ENCODE data around the gene ITPKA. TPM values are rescaled to one million over a fixed set of nuclear protein-coding genes. Genes with fewer than 3 reads are reported as not detected.

Gene ITPKA
- total RNA-seq, 1 experiment from 2014 or later, result not detected

DNA sequence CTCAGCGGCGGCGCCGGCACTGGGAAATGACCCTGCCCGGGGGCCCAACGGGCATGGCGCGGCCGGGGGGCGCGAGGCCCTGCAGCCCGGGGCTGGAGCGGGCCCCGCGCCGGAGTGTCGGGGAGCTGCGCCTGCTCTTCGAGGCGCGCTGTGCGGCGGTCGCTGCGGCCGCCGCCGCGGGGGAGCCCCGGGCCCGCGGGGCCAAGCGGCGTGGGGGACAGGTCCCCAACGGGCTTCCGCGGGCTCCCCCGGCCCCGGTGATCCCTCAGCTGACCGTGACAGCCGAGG, 172 bp downstream of the ITPKA start:
- H3K4me2 ChIP-seq (ENCODE audit: low read depth, low read length, poor library complexity, severe bottlenecking), result peak overlapping the region; percentile 58
- no peaks in the 10 kb centered on the region for H3K9me3 ChIP-seq (ENCODE audit: low read length)
- H3K9me2 ChIP-seq (replicated peaks; ENCODE audit: insufficient read depth, low read length), result no peaks in the 10 kb centered on the region
- no peaks in the 10 kb centered on the region for H3K36me3 ChIP-seq (ENCODE audit: insufficient read depth, low read length)
- H3K9ac ChIP-seq (ENCODE audit: low read length), result peak overlapping the region; percentile 73; the same call in 1 of the 2 replicates
- no peaks in the 10 kb centered on the region for H3K27me3 ChIP-seq (ENCODE audit: low read length)
- DNase-seq, result no peak
- H3K27ac ChIP-seq (ENCODE audit: low read length), result no peak overlapping the region
- H2AFZ ChIP-seq (ENCODE audit: low read length), result no peak overlapping the region
- peaks cover 7% of the 10 kb centered on the region; the same call in 1 of the 2 replicates for H4K20me1 ChIP-seq (ENCODE audit: insufficient read depth, low read depth, low read length)
- H3K4me1 ChIP-seq (ENCODE audit: low read length), result peaks cover 24% of the 10 kb centered on the region
- H3K79me2 ChIP-seq (ENCODE audit: low read length), result no peaks in the 10 kb centered on the region
- H3K4me3 ChIP-seq (ENCODE audit: low read length), result peak overlapping the region; percentile 79

DNA sequence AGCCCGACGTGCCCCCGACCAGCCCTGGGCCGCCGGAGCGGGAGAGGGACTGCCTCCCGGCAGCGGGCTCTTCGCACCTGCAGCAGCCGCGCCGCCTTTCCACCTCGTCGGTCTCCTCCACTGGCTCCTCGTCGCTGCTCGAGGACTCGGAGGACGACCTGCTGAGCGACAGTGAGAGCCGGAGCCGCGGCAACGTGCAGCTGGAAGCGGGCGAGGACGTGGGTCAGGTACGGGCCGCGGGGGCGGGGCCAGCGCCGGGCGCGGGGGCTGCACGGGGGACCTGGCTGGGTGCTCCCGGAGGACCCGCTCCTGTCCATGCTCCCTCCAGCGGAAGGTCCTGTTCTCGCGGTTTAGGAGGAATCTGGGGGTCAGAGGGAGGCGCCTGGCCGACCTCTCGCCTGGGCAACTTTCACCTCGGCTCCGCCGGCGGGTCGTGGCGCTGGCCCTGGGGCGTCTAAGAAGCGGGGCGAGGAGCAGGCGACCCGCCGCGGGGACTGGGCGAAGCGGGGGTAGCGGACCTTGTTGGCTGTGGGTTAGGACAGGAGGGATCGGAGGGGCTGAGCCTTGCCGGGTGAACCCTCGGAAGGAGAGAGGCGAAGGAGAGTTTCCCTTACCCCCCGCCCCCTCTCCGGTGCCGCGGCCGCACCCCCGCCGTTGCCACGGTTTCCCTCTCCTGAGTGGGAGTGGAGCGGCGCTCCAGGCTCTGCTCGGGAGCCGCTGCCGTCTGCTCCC, 682 bp downstream of the ITPKA start:
- no peaks in the 10 kb centered on the region for H3K9me2 ChIP-seq (replicated peaks; ENCODE audit: insufficient read depth, low read length)
- DNase-seq, result no peak
- peak overlapping the region; percentile 79 for H3K4me3 ChIP-seq (ENCODE audit: low read length)
- no peaks in the 10 kb centered on the region for H3K36me3 ChIP-seq (ENCODE audit: insufficient read depth, low read length)
- H3K4me1 ChIP-seq (ENCODE audit: low read length), result peaks cover 29% of the 10 kb centered on the region
- no peaks in the 10 kb centered on the region for H3K9me3 ChIP-seq (ENCODE audit: low read length)
- H4K20me1 ChIP-seq (ENCODE audit: insufficient read depth, low read depth, low read length), result peaks cover 7% of the 10 kb centered on the region; the same call in 1 of the 2 replicates
- no peak overlapping the region for H3K27ac ChIP-seq (ENCODE audit: low read length)
- H2AFZ ChIP-seq (ENCODE audit: low read length), result no peak overlapping the region
- peak overlapping the region; percentile 73; the same call in 1 of the 2 replicates for H3K9ac ChIP-seq (ENCODE audit: low read length)
- H3K4me2 ChIP-seq (ENCODE audit: low read depth, low read length, poor library complexity, severe bottlenecking), result peak overlapping the region; percentile 58
- H3K27me3 ChIP-seq (ENCODE audit: low read length), result no peaks in the 10 kb centered on the region
- H3K79me2 ChIP-seq (ENCODE audit: low read length), result no peaks in the 10 kb centered on the region

- H3K4me3 ChIP-seq (ENCODE audit: low read length), result no peak overlapping the region
- no peak overlapping the region for H3K9ac ChIP-seq (ENCODE audit: low read length)
Measured at GRCh38 chr15:41494922-41495735, 1.5 kb downstream of the ITPKA start.

DNA sequence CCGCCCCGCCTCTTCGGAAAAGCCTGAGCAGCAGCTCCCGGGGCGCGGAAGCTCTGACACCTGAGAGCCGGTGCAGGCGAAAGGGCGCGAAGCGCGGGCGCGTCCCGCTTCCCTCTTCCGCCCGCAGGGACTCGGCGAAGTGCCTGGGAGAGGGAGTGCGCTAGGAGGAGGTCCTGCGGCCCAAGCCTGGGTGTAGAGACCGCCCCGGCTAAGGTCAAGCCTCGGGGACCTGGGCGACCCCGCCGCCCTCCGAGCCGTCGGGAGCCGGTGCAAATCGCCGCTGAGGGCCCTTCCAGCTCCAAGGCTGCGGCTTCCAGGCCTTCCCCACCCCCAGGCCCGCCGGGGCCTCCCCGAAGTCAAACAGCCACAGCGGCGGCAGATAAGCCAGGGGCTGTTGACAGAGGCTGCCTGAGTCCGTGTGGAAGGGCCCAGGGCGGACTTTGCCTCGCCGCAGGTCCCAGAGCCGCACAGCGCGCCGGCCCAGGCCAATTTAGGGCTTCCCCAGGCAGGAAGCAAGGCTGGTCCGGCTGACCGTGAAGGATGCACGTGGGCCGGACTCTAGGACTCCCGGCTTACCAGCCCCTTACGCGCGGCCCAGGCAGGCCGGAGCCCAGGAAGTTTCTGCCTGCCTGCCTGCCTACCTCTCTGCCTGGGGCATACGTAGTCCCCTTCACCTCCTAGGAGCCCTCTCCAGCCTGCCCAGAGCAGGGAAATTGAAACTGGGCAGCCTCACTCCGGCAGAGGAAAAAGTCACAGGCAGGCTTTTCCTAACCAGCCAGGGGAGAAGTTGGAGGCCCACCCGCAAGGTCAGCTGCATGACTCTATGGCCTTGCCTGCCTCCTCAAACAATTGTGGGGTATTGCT, 2.3 kb downstream of the ITPKA start:
- H3K27me3 ChIP-seq (ENCODE audit: low read length), result no peaks in the 10 kb centered on the region
- DNase-seq, result no peak
- H3K9me3 ChIP-seq (ENCODE audit: low read length), result no peaks in the 10 kb centered on the region
- no peak overlapping the region for H3K4me3 ChIP-seq (ENCODE audit: low read length)
- H4K20me1 ChIP-seq (ENCODE audit: insufficient read depth, low read depth, low read length), result peaks cover 7% of the 10 kb centered on the region; the same call in 1 of the 2 replicates
- no peaks in the 10 kb centered on the region for H3K9me2 ChIP-seq (replicated peaks; ENCODE audit: insufficient read depth, low read length)
- H2AFZ ChIP-seq (ENCODE audit: low read length), result no peak overlapping the region
- H3K36me3 ChIP-seq (ENCODE audit: insufficient read depth, low read length), result no peaks in the 10 kb centered on the region
- peaks cover 32% of the 10 kb centered on the region for H3K4me1 ChIP-seq (ENCODE audit: low read length)
- H3K79me2 ChIP-seq (ENCODE audit: low read length), result no peaks in the 10 kb centered on the region
- no peak overlapping the region for H3K27ac ChIP-seq (ENCODE audit: low read length)
- H3K9ac ChIP-seq (ENCODE audit: low read length), result no peak overlapping the region
- H3K4me2 ChIP-seq (ENCODE audit: low read depth, low read length, poor library complexity, severe bottlenecking), result no peak overlapping the region

More at GRCh38 chr15:41494922-41495735, 1.5 kb downstream of the ITPKA start:
- H3K4me1 ChIP-seq (ENCODE audit: low read length), result peaks cover 32% of the 10 kb centered on the region
- no peak for DNase-seq
- no peaks in the 10 kb centered on the region for H3K9me3 ChIP-seq (ENCODE audit: low read length)
- peaks cover 7% of the 10 kb centered on the region; the same call in 1 of the 2 replicates for H4K20me1 ChIP-seq (ENCODE audit: insufficient read depth, low read depth, low read length)
- H2AFZ ChIP-seq (ENCODE audit: low read length), result no peak overlapping the region
- no peak overlapping the region for H3K27ac ChIP-seq (ENCODE audit: low read length)
- no peaks in the 10 kb centered on the region for H3K36me3 ChIP-seq (ENCODE audit: insufficient read depth, low read length)
- H3K4me2 ChIP-seq (ENCODE audit: low read depth, low read length, poor library complexity, severe bottlenecking), result no peak overlapping the region
- H3K9me2 ChIP-seq (replicated peaks; ENCODE audit: insufficient read depth, low read length), result no peaks in the 10 kb centered on the region
- no peaks in the 10 kb centered on the region for H3K27me3 ChIP-seq (ENCODE audit: low read length)
- no peaks in the 10 kb centered on the region for H3K79me2 ChIP-seq (ENCODE audit: low read length)

DNA sequence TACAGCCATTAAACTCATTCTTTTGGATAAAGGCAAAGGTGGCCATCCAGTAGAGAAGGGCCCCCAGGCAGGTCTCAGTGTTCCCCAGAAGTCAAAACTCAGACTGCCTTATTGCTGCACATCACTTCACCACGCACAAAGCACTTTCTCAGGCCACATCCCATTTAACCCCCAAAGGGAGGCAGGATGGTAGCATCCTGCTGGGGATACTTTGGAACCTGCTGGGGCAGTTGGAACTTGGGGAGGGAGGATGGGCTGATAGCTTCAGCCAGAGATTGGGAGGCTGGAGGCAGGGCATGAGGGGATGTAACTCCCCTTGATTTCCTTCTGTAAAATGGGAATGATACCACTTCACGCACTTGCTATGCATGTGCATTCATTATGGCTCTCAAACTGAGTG, 5.0 kb downstream of the ITPKA start:
- Histone ChIP-seq H2AFZ (ENCODE audit: low read length) (no peak overlapping the region), H3K27me3 (ENCODE audit: low read length) (no peaks in the 10 kb centered on the region), H3K9me3 (ENCODE audit: low read length) (no peaks in the 10 kb centered on the region), H3K36me3 (ENCODE audit: insufficient read depth, low read length) (no peaks in the 10 kb centered on the region), H3K4me2 (ENCODE audit: low read depth, low read length, poor library complexity, severe bottlenecking) (no peak overlapping the region), H3K27ac (ENCODE audit: low read length) (no peak overlapping the region), H4K20me1 (ENCODE audit: insufficient read depth, low read depth, low read length) (0 out of 2 replicates have a peak, but pooled peaks cover 3% of the 10 kb centered on the region), H3K9ac (ENCODE audit: low read length) (no peak overlapping the region), H3K4me1 (ENCODE audit: low read length) (peaks cover 29% of the 10 kb centered on the region), H3K4me3 (ENCODE audit: low read length) (no peak overlapping the region), H3K9me2 (replicated peaks; ENCODE audit: insufficient read depth, low read length) (no peaks in the 10 kb centered on the region), H3K79me2 (ENCODE audit: low read length) (no peaks in the 10 kb centered on the region)
- DNase-seq, result no peak

DNA sequence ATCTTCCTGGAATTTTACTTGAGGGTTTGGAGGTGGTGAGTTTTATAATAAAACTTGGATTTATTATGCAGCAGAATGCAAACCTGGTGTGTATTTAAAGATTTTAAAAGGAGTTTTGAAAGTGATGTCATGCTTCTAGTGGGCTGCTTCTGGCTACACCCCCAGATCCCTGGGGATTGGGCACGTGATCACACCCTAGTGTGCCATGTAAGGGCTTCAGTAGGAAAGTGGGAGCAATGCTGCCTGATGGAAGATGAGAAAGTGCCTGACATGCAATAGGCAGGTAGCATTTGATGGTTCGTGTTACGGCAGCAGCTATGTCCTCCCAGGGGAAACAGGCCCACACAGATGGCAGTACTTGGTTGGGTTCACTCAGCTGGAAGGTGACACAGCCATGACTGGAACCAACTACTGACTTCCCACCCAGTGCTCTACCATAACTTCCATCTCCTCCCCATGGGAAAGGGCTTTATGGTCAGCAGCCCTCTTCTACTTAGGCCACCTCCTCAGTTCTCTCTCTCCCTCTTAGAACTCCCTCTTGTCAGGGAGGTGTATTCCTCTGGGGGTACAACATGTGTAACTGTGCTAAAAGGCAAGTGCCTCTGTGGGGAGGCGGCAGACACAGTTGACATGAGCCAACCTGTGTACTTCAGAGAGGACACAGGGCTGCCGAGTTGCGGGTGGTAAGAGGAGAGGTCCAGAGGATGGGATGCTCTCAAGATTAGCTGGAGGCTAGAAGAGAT, 5.6 kb downstream of the ITPKA start:
- no peaks in the 10 kb centered on the region for H3K79me2 ChIP-seq (ENCODE audit: low read length)
- no peak overlapping the region for H3K27ac ChIP-seq (ENCODE audit: low read length)
- H3K27me3 ChIP-seq (ENCODE audit: low read length), result no peaks in the 10 kb centered on the region
- H3K9me2 ChIP-seq (replicated peaks; ENCODE audit: insufficient read depth, low read length), result no peaks in the 10 kb centered on the region
- H4K20me1 ChIP-seq (ENCODE audit: insufficient read depth, low read depth, low read length), result 0 out of 2 replicates have a peak, but pooled peaks cover 3% of the 10 kb centered on the region
- H3K36me3 ChIP-seq (ENCODE audit: insufficient read depth, low read length), result no peaks in the 10 kb centered on the region
- H3K4me1 ChIP-seq (ENCODE audit: low read length), result peaks cover 25% of the 10 kb centered on the region
- H3K4me3 ChIP-seq (ENCODE audit: low read length), result no peak overlapping the region
- H3K9ac ChIP-seq (ENCODE audit: low read length), result no peak overlapping the region
- no peak overlapping the region for H2AFZ ChIP-seq (ENCODE audit: low read length)
- peak; percentile 64 for DNase-seq
- H3K9me3 ChIP-seq (ENCODE audit: low read length), result no peaks in the 10 kb centered on the region
- no peak overlapping the region for H3K4me2 ChIP-seq (ENCODE audit: low read depth, low read length, poor library complexity, severe bottlenecking)

DNA sequence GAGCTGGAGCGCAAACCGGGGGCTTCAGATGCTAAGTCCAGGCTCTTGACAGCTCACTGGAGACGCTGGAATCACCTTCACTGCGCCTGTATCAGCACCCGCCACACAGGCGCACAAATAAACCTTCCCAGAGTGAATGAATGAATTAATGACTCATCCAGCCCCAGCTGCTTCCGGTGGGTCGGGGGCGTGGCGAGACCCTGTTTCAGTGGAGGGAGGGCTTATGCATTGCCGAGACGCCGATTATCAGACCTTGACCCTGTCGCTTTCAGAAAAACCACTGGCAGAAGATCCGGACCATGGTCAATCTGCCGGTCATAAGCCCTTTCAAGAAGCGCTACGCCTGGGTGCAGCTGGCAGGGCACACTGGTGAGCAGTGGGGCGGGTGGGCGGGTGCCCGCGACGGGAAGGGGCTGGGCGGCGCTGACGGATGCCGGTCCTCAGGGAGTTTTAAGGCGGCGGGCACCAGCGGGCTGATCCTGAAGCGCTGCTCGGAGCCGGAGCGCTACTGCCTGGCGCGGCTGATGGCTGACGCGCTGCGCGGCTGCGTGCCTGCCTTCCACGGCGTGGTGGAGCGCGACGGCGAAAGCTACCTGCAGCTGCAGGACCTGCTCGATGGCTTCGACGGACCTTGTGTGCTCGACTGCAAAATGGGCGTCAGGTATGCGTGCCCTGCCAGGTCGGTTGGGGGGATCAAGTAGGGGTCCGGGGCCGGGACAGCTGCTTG, 7.7 kb downstream of the ITPKA start:
- H3K27me3 ChIP-seq (ENCODE audit: low read length), result no peaks in the 10 kb centered on the region
- peaks cover 22% of the 10 kb centered on the region for H3K4me1 ChIP-seq (ENCODE audit: low read length)
- H3K36me3 ChIP-seq (ENCODE audit: insufficient read depth, low read length), result no peaks in the 10 kb centered on the region
- H3K9me2 ChIP-seq (replicated peaks; ENCODE audit: insufficient read depth, low read length), result no peaks in the 10 kb centered on the region
- H3K9ac ChIP-seq (ENCODE audit: low read length), result no peak overlapping the region; the same call in 1 of the 2 replicates
- H3K4me3 ChIP-seq (ENCODE audit: low read length), result peak overlapping the region; percentile 47; the same call in 1 of the 2 replicates
- peak overlapping the region; percentile 58 for H3K4me2 ChIP-seq (ENCODE audit: low read depth, low read length, poor library complexity, severe bottlenecking)
- H3K27ac ChIP-seq (ENCODE audit: low read length), result no peak overlapping the region
- H2AFZ ChIP-seq (ENCODE audit: low read length), result no peak overlapping the region
- H3K9me3 ChIP-seq (ENCODE audit: low read length), result no peaks in the 10 kb centered on the region
- no peaks in the 10 kb centered on the region for H4K20me1 ChIP-seq (ENCODE audit: insufficient read depth, low read depth, low read length)
- no peaks in the 10 kb centered on the region for H3K79me2 ChIP-seq (ENCODE audit: low read length)
- peak; percentile 62 for DNase-seq

Data from Karpas-422 (cell line).